Left lung (tissue), 10 donors: ENCODE data around the gene ARFGAP2. TPM values are rescaled to one million over a fixed set of nuclear protein-coding genes. Genes with fewer than 3 reads are reported as not detected.
"Not testable (repeated sequence)": the region's sequence is repeated elsewhere in the genome, so short reads cannot be mapped to it uniquely, and the experiment has no call there.

Source experiments
- ATAC-seq: fragments of 200-7000 bp; cut with Tn5 transposase; one replicate; pipeline ENCODE4 v1.9.1; 2020; ENCODE audit warnings: moderate library complexity
- DNase-seq, 4 donors: peaks; one replicate each; pipeline ENCODE4 v3.0.0-alpha.2; 2013 to 2020
- H3K27ac ChIP-seq, 2 donors: fragments of 200-600 bp; sonication (generic) in 1 of 2; one replicate each; pipeline versions ENCODE4 v1.5.0 to v1.8.0; 2020 to 2021
- H3K27me3 ChIP-seq, 2 donors: fragments of 200-600 bp; sonication (generic) in 1 of 2; one replicate each; pipeline versions ENCODE4 v1.5.0 to v1.8.0; 2020 to 2021
- H3K36me3 ChIP-seq, 2 donors: fragments of 200-600 bp; sonication (generic) in 1 of 2; one replicate each; pipeline versions ENCODE4 v1.5.0 to v1.8.0; 2020 to 2021
- H3K4me1 ChIP-seq, 2 donors: fragments of 200-600 bp; one replicate each; pipeline ENCODE4 v1.8.0; 2021
- H3K4me3 ChIP-seq, 2 donors: fragments of 200-600 bp; sonication (generic) in 1 of 2; one replicate each; pipeline versions ENCODE4 v1.5.0 to v1.8.0; 2020 to 2021; ENCODE audit warnings: mild to moderate bottlenecking in 1 of 2
- H3K9me3 ChIP-seq, 2 donors: fragments of 200-600 bp; sonication (generic) in 1 of 2; one replicate each; pipeline versions ENCODE4 v1.5.0 to v1.8.0; 2020 to 2021
- intact Hi-C, 2 donors: fragments of 100-400 bp; cut with DNase I; formaldehyde crosslinking; loops; one replicate each; pipeline versions ENCODE4 v1.11.2 to v1.14.2; 2022
- polyA plus RNA-seq, 6 donors: library from polyadenylated mRNA; unstranded; fragments of 120-200 nt; gene quantifications; one replicate each; pipeline ENCODE4 v1.2.1, GENCODE V29; 2013; ENCODE audit not compliant: insufficient read length in 6 of 6
- total RNA-seq, 2 donors: library from RNA; stranded (reverse); fragmentation: NEBNext Ultra II Directional; extraction: Animal tissue kit (Norgen Biotek cat#: 25700); gene quantifications; one replicate each; pipeline ENCODE4 v1.2.1, GENCODE V29; 2021
- TF ChIP-seq, protein P1 (sequence below), 2 donors: fragments of 200-600 bp; sonication (generic) in 1 of 2; IDR thresholded peaks; one replicate each; pipeline versions ENCODE4 v1.5.0 to v1.8.0; 2021; ENCODE audit warnings: antibody characterized with exemption in 2 of 2
- donor health status: DM: no; HTN: yes; CAD: no.
- donor health status: DM: no; HTN: no; CAD: no.

The ARFGAP2 gene
- total and polyA plus RNA-seq, 8 donors: 79.1 to 103 (median 92.4) TPM

DNA sequence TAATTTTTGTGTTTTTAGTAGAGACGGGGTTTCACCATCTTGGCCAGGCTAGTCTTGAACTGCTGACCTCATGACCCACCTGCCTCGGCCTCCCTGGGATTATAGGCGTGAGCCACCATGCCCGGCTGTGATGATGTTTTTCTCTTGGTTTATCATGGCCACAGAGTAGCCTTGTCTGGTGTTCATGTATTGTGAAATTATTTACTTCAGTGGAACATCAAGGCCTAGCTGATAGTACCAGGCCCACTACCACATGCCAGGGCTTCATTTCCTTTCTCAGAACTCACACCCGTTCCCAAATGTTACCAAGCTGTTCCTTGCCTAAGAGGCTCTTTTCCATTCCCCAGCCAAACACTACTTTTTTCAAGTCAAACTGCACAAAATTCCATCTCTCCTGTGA, 31.9 kb upstream of the ARFGAP2 start:
- no peak overlapping the region for H3K27ac ChIP-seq
- intact Hi-C loops: no loop called here
- no peaks in the 10 kb centered on the region for H3K9me3 ChIP-seq
- no peak overlapping the region for H3K4me3 ChIP-seq
- ATAC-seq (no peak), DNase-seq (no peak)
- no peaks in the 10 kb centered on the region for H3K36me3 ChIP-seq
- TF ChIP-seq, protein P1, sequence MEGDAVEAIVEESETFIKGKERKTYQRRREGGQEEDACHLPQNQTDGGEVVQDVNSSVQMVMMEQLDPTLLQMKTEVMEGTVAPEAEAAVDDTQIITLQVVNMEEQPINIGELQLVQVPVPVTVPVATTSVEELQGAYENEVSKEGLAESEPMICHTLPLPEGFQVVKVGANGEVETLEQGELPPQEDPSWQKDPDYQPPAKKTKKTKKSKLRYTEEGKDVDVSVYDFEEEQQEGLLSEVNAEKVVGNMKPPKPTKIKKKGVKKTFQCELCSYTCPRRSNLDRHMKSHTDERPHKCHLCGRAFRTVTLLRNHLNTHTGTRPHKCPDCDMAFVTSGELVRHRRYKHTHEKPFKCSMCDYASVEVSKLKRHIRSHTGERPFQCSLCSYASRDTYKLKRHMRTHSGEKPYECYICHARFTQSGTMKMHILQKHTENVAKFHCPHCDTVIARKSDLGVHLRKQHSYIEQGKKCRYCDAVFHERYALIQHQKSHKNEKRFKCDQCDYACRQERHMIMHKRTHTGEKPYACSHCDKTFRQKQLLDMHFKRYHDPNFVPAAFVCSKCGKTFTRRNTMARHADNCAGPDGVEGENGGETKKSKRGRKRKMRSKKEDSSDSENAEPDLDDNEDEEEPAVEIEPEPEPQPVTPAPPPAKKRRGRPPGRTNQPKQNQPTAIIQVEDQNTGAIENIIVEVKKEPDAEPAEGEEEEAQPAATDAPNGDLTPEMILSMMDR (IDR thresholded peaks at IDR 0.05): no peak
- H3K4me1 ChIP-seq: peaks cover 0 to under 1% of the 10 kb centered on the region in 2 donors
- no peaks in the 10 kb centered on the region for H3K27me3 ChIP-seq

DNA sequence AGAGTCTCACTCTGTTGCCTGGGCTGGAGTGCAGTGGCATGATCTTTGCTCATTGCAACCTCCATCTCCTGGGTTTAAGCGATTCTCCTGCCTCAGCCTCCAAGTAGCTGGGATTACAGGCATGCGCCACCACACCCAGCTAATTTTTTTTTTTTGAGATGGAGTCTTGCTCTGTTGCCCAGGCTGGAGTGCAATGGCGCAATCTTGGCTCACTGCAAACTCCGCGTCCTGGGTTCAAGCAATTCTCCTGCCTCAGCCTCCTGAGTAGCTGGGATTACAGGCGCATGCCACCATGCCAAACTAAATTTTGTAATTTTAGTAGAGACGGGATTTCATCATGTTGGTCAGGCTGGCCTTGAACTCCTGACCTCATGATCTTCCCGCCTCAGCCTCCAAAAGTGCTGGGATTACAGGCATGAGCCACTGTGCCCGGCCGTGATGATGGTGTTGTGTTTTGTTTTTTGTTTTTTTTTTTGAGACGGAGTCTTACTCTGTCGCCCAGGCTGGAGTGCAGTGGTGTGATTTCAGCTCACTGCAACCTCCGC, 31.4 kb upstream of the ARFGAP2 start:
- H3K4me1 ChIP-seq, H3K9me3 ChIP-seq, ATAC-seq, H3K36me3 ChIP-seq, H3K4me3 ChIP-seq, H3K27me3 ChIP-seq, DNase-seq, intact Hi-C loops, H3K27ac ChIP-seq: not testable (repeated sequence)

DNA sequence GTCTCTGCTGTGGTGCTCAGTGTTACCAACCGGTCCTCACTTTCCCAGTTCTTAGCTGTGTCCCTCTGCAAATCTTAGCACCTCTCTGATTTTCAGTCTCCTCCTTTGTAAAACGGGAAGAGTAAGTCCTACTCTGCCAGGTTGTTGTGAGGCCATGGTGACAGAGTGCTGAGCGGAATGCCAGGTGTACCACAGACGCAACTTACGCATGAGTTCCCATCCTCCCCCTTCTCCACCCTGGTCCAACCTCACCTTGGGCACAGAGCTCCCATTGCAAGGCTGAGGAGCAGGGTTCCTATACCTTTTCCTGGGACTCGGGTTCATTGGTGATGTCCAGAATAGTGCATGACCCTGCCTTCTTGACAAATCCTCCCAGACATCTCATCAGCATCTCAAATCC, 30.8 kb upstream of the ARFGAP2 start:
- TF ChIP-seq, protein P1 (IDR thresholded peaks at IDR 0.05): no peak
- intact Hi-C loops: no loop called here
- Histone ChIP-seq H3K4me1 (no peaks in the 10 kb centered on the region), H3K4me3 (no peak overlapping the region), H3K36me3 (no peaks in the 10 kb centered on the region), H3K27me3 (no peaks in the 10 kb centered on the region), H3K9me3 (no peaks in the 10 kb centered on the region), H3K27ac (no peak overlapping the region)
- ATAC-seq: no peak
- DNase-seq: no peak

DNA sequence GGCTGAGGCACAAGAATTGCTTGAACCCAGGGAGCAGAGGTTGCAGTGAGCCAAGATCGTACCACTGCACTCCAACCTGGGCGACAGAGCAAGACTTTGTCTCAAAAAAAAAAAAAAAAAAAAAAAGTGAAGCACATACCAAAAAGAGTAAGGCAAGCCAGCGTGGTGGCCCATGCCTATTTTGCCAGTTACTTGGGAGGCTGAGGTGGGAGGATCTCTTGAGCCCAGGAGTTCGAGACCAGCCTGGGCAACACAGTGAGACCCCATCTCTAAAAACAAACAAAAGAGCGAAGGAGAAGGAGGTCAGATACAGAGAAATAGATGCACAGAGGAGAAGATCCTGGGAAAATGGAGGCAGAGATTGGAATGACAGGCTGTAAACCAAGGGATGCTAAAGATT, 29.9 kb upstream of the ARFGAP2 start:
- H3K27me3 ChIP-seq, ATAC-seq, H3K36me3 ChIP-seq, H3K27ac ChIP-seq, H3K4me1 ChIP-seq, DNase-seq, H3K4me3 ChIP-seq, intact Hi-C loops, H3K9me3 ChIP-seq: not testable (repeated sequence)

DNA sequence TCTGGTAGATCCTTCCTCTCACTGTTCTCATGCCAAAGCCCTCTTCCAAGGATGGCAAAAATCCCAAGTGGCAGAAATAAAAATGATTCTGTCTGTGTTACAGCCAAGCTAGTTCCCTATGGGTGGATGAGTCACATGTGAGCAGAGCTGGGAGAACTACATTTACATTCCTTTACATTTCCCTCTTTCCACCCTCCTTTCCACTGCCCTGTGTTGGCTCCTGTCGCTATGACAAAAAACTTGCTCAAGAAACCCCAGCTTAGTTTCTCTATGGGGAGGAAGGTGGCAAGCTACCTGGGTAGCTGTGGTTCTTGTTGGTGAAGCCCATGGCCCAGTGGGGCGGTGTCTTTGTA, 27.9 kb upstream of the ARFGAP2 start:
- Histone ChIP-seq H3K36me3 (no peaks in the 10 kb centered on the region), H3K9me3 (no peaks in the 10 kb centered on the region), H3K4me3 (no peak overlapping the region), H3K27ac (no peak overlapping the region), H3K4me1 (no peaks in the 10 kb centered on the region), H3K27me3 (no peaks in the 10 kb centered on the region)
- intact Hi-C loops: no loop called here
- ATAC-seq (no peak), DNase-seq (no peak)
- TF ChIP-seq, protein P1 (IDR thresholded peaks at IDR 0.05): no peak

DNA sequence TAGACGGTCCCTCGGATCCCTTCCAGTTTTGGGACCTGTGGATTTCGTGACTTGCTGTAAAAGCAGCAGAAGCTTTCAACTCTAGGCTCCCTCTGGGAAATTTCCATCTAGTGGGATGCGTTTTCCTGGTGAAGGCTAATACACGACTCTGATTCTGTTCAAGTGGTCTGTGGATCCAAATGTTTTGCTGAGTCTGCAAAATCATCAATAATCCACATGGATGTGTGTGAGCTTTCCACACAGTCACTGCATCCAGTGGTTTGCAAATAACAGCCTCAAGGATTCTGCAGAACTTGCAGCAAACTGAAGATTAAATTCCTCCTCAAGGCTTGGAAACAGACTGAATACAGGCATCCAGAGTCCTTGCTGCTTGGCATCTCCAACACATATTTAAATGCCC, 25.9 kb upstream of the ARFGAP2 start:
- Histone ChIP-seq H3K9me3 (no peaks in the 10 kb centered on the region), H3K36me3 (no peaks in the 10 kb centered on the region), H3K27ac (no peak overlapping the region), H3K27me3 (no peaks in the 10 kb centered on the region), H3K4me1 (no peaks in the 10 kb centered on the region), H3K4me3 (no peak overlapping the region)
- ATAC-seq (no peak), DNase-seq (no peak)
- TF ChIP-seq, protein P1 (IDR thresholded peaks at IDR 0.05): no peak
- intact Hi-C loops: no loop called here
